ENCODE results near the gene GALNT1. TPM values are rescaled to one million over a fixed set of nuclear protein-coding genes. Genes with fewer than 3 reads are reported as not detected.

Gene GALNT1
- polyA plus RNA-seq, 3 donors, result 13.1 to 29.0 (median 23.7) TPM

- H3K27ac ChIP-seq (ENCODE audit: low read depth, low read length), result no peak overlapping the region
- WGBS, 3 donors, result 97 to 100% (median 100%) methylated on average over 1 of the region's 1 CpG
Observed at GRCh38 chr18:35695384-35695783, 113.8 kb downstream of the GALNT1 start.

GRCh38 chr18:35695803-35696202, 114.3 kb downstream of the GALNT1 start:
- H3K27ac ChIP-seq (ENCODE audit: low read depth, low read length), result no peak overlapping the region
- 56 to 88% (median 68%) methylated on average over 8 of the region's 8 CpGs for WGBS, 3 donors

GRCh38 chr18:35696307-35696706, 114.8 kb downstream of the GALNT1 start:
- H3K27ac ChIP-seq (ENCODE audit: low read depth, low read length), result no peak overlapping the region
- 35 to 91% (median 89%) methylated on average over 3 of the region's 3 CpGs for WGBS, 3 donors

- no peak overlapping the region for H3K27ac ChIP-seq (ENCODE audit: low read depth, low read length)
Observed at GRCh38 chr18:35697869-35698268, 116.3 kb downstream of the GALNT1 start.

GRCh38 chr18:35703043-35703688, 121.6 kb downstream of the GALNT1 start:
- no peak overlapping the region for H3K27ac ChIP-seq (ENCODE audit: low read depth, low read length)

More at GRCh38 chr18:35697869-35698268, 116.3 kb downstream of the GALNT1 start:
- 91 to 94% (median 92%) methylated on average over 7 of the region's 7 CpGs for WGBS, 3 donors

GRCh38 chr18:35705988-35706387, 124.4 kb downstream of the GALNT1 start:
- H3K27ac ChIP-seq (ENCODE audit: low read depth, low read length), result no peak overlapping the region
- WGBS, 3 donors, result 95 to 96% (median 96%) methylated on average over 10 of the region's 10 CpGs

GRCh38 chr18:35707247-35707646, 125.7 kb downstream of the GALNT1 start:
- WGBS, 3 donors, result 96 to 100% (median 96%) methylated on average over 2 of the region's 2 CpGs
- H3K27ac ChIP-seq (ENCODE audit: low read depth, low read length), result no peak overlapping the region

- no peak overlapping the region for H3K27ac ChIP-seq (ENCODE audit: low read depth, low read length)
- 62 to 90% (median 71%) methylated on average over 6 of the region's 6 CpGs for WGBS, 3 donors
Observed at GRCh38 chr18:35707674-35708073, 126.1 kb downstream of the GALNT1 start.

- 86 to 94% (median 94%) methylated on average over 2 of the region's 2 CpGs for whole genome bisulfite sequencing, 3 donors
- no peak overlapping the region for H3K27ac ChIP-seq (ENCODE audit: low read depth, low read length)
Observed at GRCh38 chr18:35710581-35710980, 129.0 kb downstream of the GALNT1 start.

GRCh38 chr18:35711227-35711626, 129.7 kb downstream of the GALNT1 start:
- 76 to 81% (median 78%) methylated on average over 2 of the region's 2 CpGs for WGBS, 3 donors
- no peak overlapping the region for H3K27ac ChIP-seq (ENCODE audit: low read depth, low read length)

GRCh38 chr18:35713545-35713944, 132.0 kb downstream of the GALNT1 start:
- H3K27ac ChIP-seq (ENCODE audit: low read depth, low read length), result no peak overlapping the region
- WGBS, 3 donors, result 67 to 94% (median 73%) methylated on average over 2 of the region's 2 CpGs

- WGBS, 3 donors, result 90 to 98% (median 91%) methylated on average over 2 of the region's 2 CpGs
Observed at GRCh38 chr18:35714539-35714938, 133.0 kb downstream of the GALNT1 start.

GRCh38 chr18:35715139-35715538, 133.6 kb downstream of the GALNT1 start:
- H3K27ac ChIP-seq (ENCODE audit: low read depth, low read length), result no peak overlapping the region
- 95 to 100% (median 100%) methylated on average over 2 of the region's 2 CpGs for WGBS, 3 donors

More at GRCh38 chr18:35714539-35714938, 133.0 kb downstream of the GALNT1 start:
- H3K27ac ChIP-seq (ENCODE audit: low read depth, low read length), result no peak overlapping the region

GRCh38 chr18:35716169-35716831, 134.8 kb downstream of the GALNT1 start:
- WGBS, 3 donors, result 69 to 80% (median 73%) methylated on average over 4 of the region's 4 CpGs
- no peak overlapping the region for H3K27ac ChIP-seq (ENCODE audit: low read depth, low read length)

- WGBS, 3 donors, result 90 to 97% (median 94%) methylated on average over 5 of the region's 5 CpGs
- no peak overlapping the region for H3K27ac ChIP-seq (ENCODE audit: low read depth, low read length)
Observed at GRCh38 chr18:35717182-35717581, 135.6 kb downstream of the GALNT1 start.

- WGBS, 3 donors, result 88 to 95% (median 89%) methylated on average over 6 of the region's 6 CpGs
- no peak overlapping the region for H3K27ac ChIP-seq (ENCODE audit: low read depth, low read length)
Observed at GRCh38 chr18:35721431-35722081, 140.0 kb downstream of the GALNT1 start.

GRCh38 chr18:35728676-35729075, 147.1 kb downstream of the GALNT1 start:
- 68 to 81% (median 74%) methylated on average over 3 of the region's 3 CpGs for WGBS, 3 donors
- no peak overlapping the region for H3K27ac ChIP-seq (ENCODE audit: low read depth, low read length)

GRCh38 chr18:35729991-35730668, 148.6 kb downstream of the GALNT1 start:
- no peak overlapping the region for H3K27ac ChIP-seq (ENCODE audit: low read depth, low read length)
- 57 to 67% (median 61%) methylated on average over 3 of the region's 3 CpGs for WGBS, 3 donors

All from adipose tissue (tissue), 3 donors.